HG02870 (cell line): ENCODE measurements around the gene TMEM100.

ENCODE experiments used
- ATAC-seq: cut with Tn5 transposase; IDR thresholded peaks from one replicate; pipeline ENCODE4 v1.9.1; 2021; ENCODE audit warnings: mild to moderate bottlenecking, moderate library complexity; ENCODE audit not compliant: unreplicated experiment

The TMEM100 gene

DNA sequence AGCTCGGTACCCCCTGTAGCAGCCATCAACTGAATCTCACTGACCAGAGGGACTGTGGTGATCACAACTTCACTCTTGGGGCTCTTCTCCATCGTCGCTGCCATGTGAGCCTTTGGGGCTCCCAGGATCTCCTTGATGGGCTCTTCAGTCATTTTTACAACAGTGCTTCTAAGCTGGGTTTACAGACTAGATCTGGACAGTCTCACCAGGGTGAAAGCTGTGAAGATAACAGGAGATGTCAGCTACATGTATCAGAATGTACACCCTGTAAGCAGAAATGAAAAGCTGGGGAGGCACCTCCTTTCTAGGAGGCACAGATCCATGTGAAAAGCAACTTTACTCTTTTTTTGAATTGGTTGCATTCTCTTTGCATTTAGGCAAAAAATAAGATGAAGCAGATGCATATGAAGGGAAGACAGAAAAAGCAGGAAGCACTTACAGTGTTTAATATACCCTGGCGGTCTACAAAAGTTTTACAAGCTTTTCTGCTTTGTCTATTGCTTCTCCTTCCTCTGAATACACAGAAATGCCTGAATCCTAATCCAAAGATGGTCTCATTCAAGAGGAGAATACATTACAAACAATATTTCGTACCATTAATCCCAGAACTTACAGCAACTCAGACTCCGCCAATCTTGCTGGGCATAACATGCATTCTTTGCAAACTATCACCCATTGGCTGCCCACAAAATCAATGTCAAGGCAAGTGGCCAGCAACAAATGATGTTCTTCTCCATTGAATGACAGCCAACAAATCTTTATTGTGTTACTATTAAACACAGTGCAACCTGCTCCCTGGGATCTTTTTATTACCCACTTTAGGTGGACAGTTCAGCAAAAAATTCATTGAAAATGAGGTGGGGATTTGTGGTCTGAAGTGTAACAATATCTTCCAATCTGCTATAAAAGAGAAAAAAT is 1.5 kb downstream of the TMEM100 start:
- no peak for ATAC-seq

DNA sequence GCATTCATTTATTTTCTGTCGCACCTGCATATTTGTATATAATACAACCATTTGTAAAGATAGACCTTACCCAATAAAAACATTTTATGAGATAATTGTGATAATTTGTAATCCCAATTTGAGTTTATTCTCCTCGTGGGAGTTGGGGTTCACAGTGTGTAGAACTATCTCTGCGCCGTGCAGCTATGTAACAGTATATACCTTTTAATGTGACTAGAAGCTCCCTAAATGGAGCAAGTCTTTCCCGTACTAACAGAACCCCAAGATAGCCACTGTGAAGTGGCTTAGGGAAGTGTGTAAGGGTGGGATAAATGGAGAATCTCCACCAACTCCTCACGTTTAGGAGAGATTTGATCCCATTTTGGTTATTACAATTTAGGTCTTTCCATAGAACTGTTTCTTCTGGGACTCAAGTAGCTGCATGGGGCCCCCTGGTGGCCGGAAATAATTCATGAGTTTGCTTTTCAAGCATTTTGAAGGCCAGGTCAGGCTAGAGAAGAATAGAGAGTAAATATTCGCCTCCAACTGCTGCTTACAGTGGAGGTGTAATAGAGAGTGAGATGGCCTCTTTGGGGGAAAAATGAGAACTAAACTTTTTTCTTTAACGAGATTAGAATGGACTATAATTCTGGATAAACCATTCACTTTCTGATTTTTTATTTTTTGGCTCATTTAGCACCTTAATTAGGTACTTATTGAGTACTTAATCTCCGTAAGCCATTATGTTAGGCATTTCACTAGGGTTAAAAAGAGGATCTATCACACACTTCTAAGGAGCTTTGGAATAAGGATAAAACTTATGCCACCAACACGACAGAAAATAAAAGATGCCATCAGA is 4.5 kb downstream of the TMEM100 start:
- no peak for ATAC-seq

DNA sequence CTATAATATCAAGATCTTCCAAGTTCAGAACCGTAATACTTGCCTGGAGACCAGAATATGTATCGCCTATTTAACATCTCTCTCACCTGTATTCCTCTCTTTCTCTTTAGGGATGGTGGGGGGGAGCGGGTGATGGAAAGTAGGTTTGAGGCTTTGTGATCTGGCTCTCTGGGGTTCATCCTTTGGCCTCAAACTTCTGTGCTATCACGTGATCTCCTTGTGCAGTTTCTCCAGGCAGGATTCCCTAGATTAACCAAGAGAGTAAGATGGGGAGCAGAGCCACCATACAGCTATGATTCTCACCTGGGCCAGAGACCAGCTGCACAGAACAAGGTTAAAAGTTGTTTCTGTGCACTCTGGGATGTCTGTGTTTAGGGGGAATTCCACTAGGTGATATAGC is 5.2 kb downstream of the TMEM100 start:
- no peak for ATAC-seq

DNA sequence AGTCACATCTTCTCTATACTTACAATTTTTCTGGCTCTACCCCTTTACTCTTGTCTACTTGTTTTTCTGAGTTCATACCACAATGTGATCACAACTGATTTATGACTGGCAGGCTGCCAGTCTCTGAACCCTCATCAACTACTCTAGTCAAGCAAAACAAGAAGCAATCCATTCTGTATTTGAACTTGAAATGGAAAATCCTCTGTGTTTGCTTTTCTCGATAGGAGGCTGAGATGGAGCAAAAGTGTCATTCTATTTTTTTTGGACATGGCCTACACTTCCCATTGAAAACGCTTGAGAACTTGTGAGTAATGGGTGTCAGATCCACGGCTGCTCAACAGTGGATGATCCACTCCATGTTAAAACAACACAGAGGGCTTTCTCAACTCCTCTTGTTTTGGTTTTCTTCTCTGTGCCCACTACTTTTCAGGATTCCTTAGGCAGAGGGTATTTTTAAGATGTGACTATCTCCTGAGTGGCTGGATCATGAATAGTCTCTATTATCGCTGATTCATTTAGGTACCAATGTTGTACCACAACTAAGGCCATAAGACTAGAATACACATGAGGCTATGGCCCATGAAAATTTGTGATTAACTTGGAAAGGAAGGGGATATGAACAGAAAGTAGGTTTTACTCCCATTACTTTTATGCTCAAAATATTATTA is 11.7 kb downstream of the TMEM100 start:
- ATAC-seq = no peak

DNA sequence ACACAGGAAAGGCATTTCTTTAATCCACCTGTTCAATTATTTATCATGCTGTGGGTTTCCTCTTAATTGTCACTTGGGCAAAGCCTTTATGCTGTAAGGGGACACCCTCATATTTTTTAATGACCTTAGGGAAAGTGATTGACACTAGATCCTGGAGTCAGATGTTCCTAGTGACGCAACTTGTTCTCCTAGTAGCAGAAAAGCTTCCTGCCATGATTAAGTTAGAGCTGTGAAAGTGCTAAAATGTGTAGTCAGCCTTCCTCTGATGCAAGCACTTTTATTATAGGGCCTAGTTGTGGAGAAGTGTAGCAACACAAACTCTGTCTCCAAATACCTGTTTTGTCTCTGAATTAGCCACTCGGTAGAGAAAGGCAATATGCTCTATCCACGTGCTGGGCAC is 12.3 kb downstream of the TMEM100 start:
- no peak for ATAC-seq

DNA sequence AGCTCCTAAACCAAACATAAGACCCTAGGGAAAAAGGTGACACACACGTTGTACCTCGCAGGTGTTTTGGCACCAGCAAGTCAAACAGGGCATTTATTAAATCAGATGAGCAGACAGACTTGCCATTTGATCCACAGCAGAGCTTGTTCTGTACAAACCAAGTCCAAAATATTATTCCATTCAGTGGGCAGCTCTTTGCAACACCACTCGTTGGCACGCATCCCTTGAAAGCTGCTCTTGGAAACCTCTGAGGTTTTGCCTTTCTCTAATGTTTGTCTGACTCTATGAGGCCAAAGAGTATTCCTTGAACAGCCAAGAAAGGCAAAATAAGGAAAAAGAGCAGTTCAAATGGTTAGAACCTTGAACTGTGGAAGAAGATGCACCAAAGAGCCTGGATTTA is 12.7 kb downstream of the TMEM100 start:
- no peak for ATAC-seq

DNA sequence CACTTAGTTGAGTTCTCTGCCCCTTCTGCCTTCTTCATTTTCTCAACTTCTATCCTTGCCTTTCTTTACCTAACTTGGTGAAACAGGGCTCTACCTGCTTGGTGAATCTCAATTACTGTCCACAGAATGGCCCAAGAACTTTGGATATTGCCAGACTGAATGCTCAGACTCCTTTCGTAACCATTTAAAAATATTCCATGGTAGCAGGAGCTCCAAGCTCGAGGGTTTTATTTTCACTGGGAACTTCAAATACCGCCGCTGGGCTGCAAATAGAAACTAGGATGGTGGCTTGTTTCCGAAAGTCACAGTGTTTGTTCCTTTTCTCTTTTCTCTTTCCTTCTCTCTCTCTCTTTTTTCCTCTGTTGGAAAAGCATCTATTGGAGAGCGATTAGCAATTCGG is 13.2 kb downstream of the TMEM100 start:
- ATAC-seq = no peak

DNA sequence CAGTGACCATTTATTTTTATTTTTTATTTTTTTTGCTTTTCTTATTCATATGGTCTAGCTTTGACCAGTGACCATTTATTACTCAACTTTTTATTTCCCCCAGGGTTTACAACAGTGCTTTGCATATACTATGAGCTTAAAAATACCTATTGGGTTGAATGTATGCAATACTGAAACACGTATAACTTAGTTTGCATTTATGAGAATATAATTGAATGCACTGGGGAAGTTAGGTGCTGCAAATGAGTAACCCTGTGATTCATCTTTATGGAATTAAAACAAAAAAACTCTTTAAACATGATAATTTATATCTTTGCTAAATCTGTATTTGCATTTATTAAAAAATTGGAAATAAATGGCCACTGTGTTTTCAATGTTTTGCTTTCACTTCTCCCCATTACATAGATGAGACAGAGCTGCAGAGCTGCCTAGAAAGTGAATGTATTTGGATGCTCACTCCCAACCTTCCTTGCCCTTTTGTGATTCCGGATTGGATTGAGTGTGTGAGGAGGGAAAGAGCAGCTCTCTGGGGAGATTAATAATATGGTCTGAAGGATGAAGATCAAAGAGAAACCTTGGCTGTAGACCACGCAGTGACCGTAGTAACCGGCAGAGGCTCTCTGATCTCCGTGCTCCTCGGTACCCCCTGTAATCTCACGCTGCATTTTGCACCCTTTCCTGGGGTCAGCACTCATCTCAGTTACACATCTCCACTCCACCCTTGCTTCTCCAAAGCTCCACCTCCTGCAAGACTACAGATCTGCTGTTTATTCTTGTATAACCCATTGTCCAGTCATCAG is 14.3 kb downstream of the TMEM100 start:
- ATAC-seq = no peak

DNA sequence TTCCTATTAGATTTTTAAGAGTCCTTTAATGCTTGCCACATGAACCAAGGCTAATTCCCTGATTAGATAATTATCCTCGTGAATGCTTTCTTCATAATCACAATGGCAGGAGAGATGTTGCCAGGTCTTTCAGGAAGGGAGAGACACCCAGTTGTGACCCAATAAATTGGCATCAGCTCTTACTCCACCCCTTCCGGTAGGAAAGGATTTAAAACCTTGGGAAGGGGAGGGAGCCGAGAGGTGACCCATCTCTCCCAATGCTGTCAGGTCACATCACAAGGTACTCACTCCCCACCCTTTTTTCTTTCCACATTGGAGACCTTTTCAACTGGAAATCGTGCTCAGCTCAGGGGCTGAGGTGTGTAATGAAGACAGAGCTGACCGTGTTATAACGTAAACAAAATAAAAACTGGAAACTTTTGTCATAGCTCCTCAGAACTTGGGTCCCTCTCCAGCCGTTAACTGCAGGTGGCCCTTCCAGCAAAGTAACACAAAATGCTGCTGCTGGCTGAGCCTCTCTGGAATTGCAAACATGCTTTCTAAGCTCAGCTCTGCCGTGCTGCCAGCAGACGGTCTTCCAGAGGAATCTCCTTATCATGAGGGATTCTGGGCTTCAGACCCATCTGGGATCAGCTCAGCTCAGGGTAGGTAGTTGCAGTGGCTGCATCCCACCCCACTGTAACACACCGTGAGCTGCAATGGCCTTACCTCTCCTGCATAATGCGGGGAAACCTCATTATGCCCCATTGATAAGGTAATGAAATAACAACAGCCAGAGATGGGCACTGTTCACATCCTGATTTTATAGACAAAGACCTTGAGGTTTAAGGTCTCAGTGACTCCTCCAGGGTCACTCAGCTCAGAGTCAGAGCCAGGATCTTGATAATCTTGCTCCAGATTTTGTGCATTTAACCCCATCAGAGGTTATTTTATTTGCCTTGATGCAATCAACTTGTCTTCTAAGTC is 15.6 kb downstream of the TMEM100 start:
- no peak for ATAC-seq

DNA sequence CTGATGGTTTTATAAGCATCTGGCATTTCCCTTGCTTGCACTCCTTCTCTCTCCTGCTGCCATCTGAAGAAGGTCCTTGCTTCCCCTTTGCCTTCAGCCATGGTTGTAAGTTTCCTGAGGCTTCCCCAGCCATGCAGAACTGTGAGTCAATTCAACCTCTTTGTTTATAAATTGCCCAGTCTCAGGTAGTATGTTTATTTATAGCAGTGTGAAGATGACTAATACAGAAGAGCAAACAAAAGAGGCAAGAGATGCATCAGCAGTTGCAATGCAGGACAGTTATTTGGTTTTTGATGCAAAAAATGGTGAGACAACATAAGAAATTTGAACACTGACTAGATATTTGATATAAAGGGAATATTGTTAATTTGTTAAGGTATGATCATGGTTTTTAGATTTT is 16.8 kb downstream of the TMEM100 start:
- peak; percentile 85 for ATAC-seq

DNA sequence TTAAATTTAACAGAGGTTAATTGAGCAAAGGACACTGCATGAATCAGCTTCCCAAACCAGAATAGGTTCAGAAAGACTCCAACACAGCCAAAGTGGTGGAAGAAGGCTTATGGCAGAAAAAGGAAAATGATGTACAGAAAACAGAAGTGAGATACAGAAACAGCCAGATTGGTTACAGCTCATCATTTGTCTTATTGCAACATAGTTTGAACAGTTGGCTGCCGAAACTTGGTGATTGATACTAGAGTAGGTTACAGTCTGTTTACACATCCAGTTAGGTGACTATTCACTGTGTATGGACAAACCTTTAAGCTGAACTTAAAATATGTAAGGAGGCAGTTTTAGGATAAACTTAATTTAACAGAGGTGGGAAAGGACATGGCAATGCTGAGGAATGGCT is 18.3 kb downstream of the TMEM100 start:
- no peak for ATAC-seq

DNA sequence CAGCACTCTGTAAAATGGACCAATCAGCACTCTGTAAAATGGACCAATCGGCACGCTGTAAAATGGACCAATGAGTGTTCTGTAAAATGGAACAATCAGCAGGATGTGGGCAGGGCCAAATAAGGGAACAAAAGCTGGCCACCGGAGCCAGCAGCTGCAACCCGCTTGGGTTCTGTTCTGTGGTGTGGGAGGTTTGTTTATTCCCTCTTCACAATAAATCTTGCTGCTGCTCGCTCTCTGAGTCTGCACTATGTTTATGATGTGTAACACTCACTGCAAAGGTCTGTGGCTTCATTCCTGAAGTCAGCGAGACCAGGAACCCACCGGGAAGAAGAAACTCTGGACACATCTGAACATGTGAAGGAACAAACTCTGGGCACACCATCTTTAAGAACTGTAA is 20.5 kb downstream of the TMEM100 start:
- ATAC-seq = no peak

DNA sequence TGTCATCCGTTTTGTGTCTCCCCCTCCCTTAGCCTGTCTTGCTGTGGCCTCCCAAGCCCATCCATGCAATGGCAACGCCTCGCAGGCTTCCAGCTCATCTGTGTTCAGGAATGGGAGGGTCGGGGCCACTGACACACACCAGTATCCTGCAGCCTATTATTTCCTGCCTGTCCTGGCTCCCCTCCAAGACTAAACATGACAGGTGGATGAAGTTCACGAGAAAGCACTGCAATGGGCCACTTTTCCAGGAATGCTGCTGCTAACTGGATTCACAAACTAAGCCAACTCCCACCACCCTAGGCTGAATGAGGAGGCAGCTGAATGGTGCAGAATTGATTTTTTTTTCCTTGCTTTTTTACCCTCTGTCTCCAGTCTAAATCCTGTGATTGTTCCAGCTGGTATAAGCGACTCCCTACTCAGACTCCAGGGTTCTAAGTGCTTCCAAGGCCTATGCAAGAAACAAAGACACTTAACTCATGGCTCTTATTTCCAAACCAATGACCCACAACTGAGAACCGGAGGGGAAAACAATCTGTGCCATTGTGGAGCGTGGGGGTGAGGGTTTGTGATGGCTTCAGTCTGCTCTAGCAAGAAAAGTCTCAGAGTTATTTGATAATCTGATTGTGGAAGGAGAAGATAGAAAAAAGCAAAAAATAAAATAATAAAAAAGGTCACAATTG is 23.3 kb downstream of the TMEM100 start:
- no peak for ATAC-seq

DNA sequence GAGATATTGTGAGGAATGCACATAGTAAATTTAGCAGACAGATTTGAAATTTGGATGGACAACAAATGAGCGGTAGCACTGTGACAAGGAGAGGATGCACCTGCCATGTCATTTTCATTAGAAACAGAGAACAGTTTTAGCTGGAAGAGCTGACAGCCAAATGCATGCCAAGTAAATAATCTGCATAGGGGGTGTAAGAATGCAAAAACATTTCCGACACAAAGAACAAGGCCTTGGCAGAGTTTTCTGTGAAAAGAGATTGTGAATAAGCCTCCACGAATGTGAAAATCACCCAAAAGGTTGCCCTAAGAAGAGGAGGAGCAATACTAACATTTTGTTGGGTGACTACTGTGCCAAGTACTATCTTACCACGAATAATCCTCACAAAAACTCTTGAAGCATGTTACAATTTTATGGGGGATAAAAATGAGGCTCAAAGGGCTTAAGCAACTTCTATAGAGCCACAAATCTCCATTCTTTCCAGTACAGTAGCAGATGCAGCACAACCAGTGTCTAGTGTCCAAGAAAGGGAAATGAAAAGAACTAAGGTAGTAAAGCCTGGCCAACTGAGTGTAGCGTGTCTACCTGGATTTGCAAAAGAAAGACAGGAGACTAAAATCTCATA is 28.3 kb downstream of the TMEM100 start:
- no peak for ATAC-seq

DNA sequence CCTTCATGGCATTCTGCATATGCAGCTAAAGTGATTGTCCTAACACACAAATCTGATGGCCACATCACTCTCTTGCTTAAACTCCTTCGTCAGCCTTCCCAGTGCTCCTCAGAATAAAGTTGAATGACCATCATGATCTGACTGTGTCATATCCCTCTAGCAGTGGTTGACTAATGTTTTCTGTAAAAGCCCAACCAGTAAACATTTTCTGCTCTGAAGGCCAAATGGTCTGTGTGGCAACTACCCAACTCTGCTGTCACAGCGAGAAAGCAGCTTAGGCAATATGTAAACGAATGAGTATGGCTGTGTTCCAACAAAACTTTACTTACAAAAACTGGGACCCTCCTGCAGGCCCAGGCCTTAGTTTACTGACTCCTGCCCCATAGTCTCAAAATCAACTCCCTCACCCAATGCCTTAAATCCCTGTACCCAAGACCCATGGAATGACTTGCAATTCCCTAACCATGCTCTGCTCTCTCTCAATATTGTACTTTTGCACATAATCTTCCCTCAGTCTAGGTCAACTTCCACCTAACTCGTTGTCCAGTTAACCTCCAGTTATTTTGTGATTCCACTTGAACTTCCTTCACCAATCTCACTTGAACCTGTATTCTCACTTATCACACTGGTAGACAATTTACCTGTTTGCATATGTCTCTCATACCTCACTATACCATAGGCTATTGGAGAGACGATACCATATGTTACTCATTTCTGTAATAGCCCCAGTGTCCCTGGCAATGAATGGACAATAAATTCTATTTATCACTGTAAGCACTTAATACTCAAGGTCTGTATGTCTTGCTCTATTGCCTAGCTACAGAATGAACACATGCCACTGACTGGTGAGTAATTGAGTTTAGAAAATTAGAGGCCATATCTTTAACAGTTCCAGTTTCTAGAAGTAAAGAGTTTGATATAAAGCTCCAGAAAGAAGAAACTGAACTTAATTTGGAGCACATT is 29.1 kb downstream of the TMEM100 start:
- no peak for ATAC-seq

DNA sequence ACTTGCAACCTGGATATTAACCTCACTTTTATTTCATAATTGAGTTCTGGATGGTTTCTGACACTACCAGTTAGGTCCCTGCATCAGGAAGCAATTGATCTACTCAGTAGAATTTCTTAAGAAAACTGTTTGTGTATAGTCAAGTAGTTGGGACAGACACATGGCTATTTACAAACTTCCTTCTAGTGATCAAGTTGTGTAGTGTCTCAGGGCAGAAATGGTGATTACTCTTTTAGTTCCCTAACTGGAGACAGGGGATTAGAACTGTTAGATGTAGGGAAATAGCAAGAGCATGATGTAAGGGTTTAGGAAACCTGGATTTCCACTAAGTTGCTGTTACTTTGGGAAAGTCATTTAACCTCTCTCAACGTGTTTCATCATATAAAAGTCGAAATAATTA is 30.4 kb downstream of the TMEM100 start:
- ATAC-seq = no peak

DNA sequence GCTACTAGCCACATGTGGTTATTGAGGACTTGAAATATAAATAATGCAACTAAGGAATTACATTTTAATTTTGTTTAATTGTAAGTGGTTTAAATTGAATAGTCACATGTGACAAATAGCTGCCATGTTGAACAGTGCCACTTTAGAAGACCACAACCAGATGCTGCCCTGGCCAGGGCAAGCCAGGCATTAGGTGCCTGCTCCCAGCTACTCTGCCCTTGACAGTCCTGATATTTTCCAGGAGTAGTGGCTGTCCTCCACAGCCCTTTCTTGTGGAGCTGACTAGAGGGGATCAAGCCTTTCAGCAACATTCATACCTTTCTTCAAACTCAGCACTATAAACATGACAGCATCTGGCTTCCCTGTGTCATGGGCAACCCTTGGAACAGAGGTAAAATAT is 31.0 kb downstream of the TMEM100 start:
- no peak for ATAC-seq
